ENCODE results near the gene ZBTB2.
"Not testable (repeated sequence)": the region's sequence is repeated elsewhere in the genome, so short reads cannot be mapped to it uniquely, and the experiment has no call there.

Gene ZBTB2

GRCh38 chr6:151365233-151365632 lies 26.1 kb downstream of the ZBTB2 start:
- no peak for DNase-seq

GRCh38 chr6:151359486-151359885 lies 31.9 kb downstream of the ZBTB2 start:
- no peak for DNase-seq

GRCh38 chr6:151358475-151358874 lies 32.9 kb downstream of the ZBTB2 start:
- no peak for DNase-seq

GRCh38 chr6:151357758-151358436 lies 33.5 kb downstream of the ZBTB2 start:
- no peak for DNase-seq

- not testable (repeated sequence) for DNase-seq
Measured at GRCh38 chr6:151356983-151357382, 34.4 kb downstream of the ZBTB2 start.

GRCh38 chr6:151353795-151354194 lies 37.6 kb downstream of the ZBTB2 start:
- no peak for DNase-seq

GRCh38 chr6:151352410-151353396 lies 38.7 kb downstream of the ZBTB2 start:
- DNase-seq = no peak

- DNase-seq = no peak
Measured at GRCh38 chr6:151351731-151352130, 39.6 kb downstream of the ZBTB2 start.

- DNase-seq = peak; percentile 11
Measured at GRCh38 chr6:151351146-151351700, 40.1 kb downstream of the ZBTB2 start.

GRCh38 chr6:151350442-151351145 lies 40.8 kb downstream of the ZBTB2 start:
- DNase-seq = no peak

- DNase-seq = no peak
Measured at GRCh38 chr6:151349651-151350270, 41.6 kb downstream of the ZBTB2 start.

GRCh38 chr6:151342750-151343149 lies 48.6 kb downstream of the ZBTB2 start:
- not testable (repeated sequence) for DNase-seq

GRCh38 chr6:151341476-151342195 lies 49.7 kb downstream of the ZBTB2 start:
- no peak for DNase-seq

- DNase-seq = no peak
Measured at GRCh38 chr6:151340219-151340978, 51.0 kb downstream of the ZBTB2 start.

GRCh38 chr6:151339369-151339768 lies 52.0 kb downstream of the ZBTB2 start:
- DNase-seq = peak; percentile 23

GRCh38 chr6:151338651-151339200 lies 52.6 kb downstream of the ZBTB2 start:
- DNase-seq = no peak

- DNase-seq = no peak
Measured at GRCh38 chr6:151335930-151336329, 55.4 kb downstream of the ZBTB2 start.

GRCh38 chr6:151330130-151330696 lies 61.1 kb downstream of the ZBTB2 start:
- no peak for DNase-seq

- DNase-seq = no peak
Measured at GRCh38 chr6:151327101-151327500, 64.3 kb downstream of the ZBTB2 start.

GRCh38 chr6:151326116-151326825 lies 65.1 kb downstream of the ZBTB2 start:
- DNase-seq = no peak

Measured in NCI-H69 (cell line).